Stimulated activated CD8-positive, alpha-beta memory T cell treated with anti-CD3 and anti-CD28 coated beads, Interleukin-7, amount 100 ng/mL, for 1 hour (primary cell): ENCODE data around the gene SEMG1.

Experiments
- DNase-seq, 2 donors: peaks; one replicate each; pipeline ENCODE4 v3.0.0-alpha.2; 2020; ENCODE audit warnings: low read depth in 2 of 2

The SEMG1 gene

DNA sequence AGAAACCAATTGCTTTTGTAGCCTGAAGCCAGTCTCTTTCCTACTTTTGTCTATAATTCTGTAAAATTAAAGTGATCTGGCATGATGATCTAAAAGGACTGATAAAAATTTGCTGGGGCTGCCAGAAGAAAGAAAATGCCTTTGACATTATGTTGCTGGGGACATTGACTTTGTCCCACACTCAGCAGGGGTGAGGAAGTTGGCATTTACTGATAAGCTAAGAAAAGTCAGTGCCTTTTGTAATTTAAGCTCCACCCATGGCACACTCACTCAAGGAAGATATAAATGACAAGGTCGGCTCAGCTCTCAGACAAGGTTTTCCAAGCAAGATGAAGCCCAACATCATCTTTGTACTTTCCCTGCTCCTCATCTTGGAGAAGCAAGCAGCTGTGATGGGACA, at the start of gene SEMG1:
TSS of gene SEMG1 (plus strand) at position 309 of the 400 bp plus-strand sequence. CDS start at position 330, 21 bp downstream.
- DNase-seq = no peak

- no peak for DNase-seq
Observed at GRCh38 chr20:45157962-45158361, 48.9 kb upstream of the SEMG1 start.

- DNase-seq = no peak
Observed at GRCh38 chr20:45163083-45163803, 43.6 kb upstream of the SEMG1 start.

DNA sequence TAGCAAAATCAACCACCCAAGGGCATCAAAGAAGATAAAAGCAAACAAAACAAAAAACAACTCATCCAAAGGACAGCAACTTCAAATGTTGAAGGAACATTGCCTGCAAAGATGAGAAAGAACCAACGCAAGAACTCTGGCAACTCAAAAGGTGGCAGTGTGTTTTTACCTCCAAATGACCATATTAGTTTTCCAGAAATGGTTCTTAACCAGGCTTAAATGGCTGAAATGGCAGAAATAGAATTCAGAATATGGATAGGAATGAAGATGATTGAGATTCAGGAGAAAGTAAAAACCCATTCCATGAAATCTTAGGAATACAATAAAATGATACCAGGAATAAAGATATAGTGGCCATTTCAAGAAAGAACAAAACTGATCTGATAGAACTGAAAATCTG, 41.9 kb upstream of the SEMG1 start:
- no peak for DNase-seq

DNA sequence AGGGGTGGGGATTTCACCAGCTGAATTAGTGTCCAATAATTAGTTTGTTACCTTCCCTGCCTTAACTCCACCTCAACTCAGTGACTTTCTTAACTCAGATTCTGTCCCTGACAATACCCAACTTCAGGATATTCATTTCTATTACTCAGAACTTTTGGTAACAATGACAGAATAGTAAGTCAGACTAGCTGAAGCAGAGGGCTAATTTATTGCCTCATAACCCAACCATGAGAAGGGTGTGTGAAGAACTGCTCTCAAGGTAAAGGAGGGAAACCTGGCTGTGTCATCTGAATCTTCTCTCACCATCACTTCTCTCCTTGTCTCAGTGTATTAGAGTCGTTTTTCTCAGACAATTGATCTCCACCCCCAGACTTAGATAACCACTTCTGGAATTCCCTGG, 33.3 kb upstream of the SEMG1 start:
- DNase-seq = no peak

GRCh38 chr20:45174434-45175364, 32.1 kb upstream of the SEMG1 start, which contains the start of gene PI3:
PI3 (plus strand) TSS chr20:45174902; CDS start chr20:45174923, 21 bp downstream.
- DNase-seq = no peak

DNA sequence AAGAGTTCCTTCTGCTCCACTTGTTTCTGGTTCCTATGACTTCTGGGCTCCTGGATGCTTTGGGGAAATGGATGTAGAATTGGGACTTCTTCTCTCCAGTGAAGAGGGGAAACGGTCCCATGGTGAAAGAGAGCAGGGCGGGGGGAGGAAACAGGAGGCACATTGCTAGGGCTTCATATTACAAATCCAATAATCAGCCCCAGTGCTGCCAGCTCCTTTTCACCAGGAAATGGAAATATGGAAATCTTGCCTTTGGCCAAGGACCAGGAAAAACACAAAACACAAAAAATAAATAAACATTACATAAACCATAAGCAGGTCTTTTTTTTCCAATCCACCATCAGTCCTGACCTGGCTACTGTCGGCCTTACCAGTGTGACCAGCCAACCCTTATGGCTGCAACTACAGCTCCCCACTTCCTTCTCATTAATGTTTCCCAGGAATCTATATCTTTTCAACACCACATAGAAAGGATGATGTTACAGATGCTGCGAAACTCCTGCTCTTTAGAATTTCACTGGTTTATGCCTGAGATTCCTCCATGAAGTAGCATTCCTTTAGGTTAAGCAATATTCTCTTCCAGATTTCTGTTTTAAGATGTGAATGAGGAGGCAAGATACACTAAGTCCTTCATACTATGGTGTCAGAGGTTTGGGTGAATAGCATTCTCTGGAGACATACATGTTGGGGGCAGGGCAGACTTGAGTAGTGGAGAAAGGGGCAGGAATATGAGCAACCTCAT, 30.1 kb upstream of the SEMG1 start:
- no peak for DNase-seq

DNA sequence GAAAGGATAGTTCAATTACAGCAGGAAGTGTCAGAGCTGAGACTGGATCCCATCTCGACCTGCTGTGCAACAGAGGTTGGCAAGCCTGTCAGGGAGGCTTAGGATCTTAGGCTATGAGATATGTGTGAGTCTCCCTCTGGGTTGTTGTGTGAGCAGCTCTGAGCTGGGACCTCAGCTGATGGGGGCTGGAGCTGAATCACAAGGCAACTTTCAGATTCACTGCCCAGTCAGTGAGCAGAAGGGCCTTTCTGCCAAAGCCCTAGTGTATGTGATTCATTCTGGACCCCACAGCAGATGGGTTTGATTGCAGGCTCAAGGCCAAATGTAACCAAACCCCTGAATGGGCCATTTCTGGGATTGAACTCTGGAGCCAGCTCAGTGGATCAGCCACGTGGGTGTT, 27.7 kb upstream of the SEMG1 start:
- no peak for DNase-seq

- DNase-seq = no peak
Observed at GRCh38 chr20:45181639-45182038, 25.2 kb upstream of the SEMG1 start.

- no peak for DNase-seq
Observed at GRCh38 chr20:45183084-45183483, 23.7 kb upstream of the SEMG1 start.

DNA sequence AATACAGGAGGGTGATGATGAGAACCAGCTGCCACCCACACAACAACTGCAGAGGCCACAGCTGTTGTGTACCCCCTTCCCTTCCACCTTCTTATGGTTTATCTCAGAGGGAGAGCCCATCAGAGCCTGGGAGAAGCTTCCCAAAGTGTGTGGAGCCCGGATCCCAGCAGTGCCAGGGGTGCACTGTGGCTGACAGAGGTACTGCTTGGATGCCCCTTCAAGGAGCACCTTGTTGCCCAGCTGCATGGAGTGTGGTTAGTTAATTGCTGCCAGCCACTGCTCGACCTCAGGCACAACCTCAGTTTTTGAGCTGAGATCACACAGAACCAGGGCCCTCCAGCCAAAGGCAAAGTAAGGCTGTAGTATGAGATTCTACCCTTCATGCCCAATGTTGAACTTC, 19.1 kb upstream of the SEMG1 start:
- DNase-seq = no peak

DNA sequence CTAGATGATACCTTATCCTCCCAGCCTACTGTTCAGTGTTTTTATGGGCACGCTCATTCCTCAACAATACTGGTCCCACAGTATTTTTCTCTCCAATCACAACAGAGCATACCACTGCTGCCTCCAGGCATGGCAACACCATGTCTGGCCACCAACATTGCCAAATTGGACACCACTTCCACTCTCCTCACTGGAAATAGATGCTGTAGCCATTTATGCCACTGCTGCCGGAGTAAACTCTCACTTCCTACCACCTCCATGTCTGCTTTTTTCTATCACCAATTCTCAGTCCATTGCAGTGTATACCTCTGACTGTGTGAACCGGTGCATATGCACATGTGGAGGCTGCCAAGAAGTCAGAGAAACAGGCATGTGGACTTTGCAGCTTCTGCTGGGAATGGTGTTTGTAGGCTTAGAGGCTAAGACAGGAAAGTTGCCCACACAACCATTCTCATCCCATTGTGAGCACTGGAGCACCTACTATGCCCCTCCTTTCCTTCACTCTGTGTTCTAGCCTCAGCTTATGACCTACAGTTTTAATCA, 17.7 kb upstream of the SEMG1 start:
- DNase-seq = no peak

DNA sequence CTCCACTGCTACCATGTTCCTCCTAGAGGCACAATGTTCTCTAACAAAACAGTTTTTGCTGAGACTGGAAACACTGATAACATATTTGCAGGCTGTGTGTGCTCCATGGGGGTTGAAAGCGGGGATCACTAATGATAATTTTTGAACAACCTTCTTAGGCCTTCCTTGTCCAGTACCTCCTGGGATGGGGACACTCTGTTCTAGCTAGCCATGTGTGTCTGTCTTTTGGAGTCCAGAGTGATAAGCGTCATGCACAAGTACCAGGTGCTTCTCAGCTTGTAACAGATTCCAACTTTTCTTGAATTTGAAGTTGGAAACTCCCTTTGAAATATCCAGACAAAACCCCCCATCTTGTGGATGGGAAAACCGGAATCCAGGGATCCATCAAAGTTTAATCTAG, 17.0 kb upstream of the SEMG1 start:
- DNase-seq = no peak

- DNase-seq = no peak
Observed at GRCh38 chr20:45191926-45192325, 14.9 kb upstream of the SEMG1 start.

GRCh38 chr20:45193331-45193730, 13.5 kb upstream of the SEMG1 start:
- no peak for DNase-seq

GRCh38 chr20:45209924-45210323, 3.1 kb downstream of the SEMG1 start:
- DNase-seq = no peak

GRCh38 chr20:45211569-45212474, 5.0 kb downstream of the SEMG1 start:
- no peak for DNase-seq

GRCh38 chr20:45212836-45213235, 6.0 kb downstream of the SEMG1 start:
- DNase-seq = no peak

DNA sequence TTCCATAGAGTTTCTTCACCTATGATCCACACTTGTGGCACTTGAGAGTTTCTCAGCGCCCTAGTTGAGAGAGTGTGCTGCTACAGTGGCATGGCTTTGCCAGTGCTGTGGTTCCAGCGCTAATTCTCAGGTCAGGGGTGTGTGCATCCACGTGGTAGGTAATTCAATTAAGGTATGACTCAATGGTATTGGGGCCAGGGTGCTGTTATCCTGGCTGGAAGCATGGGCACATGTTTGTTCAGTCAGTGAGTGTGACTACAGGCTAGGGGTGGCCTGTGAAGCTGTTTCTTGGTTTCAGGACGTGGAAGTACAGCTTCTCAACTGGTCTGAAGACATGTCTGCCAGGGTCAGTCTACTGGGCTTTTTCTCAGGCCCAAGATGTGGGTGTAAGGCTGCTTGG, 11.3 kb downstream of the SEMG1 start:
- DNase-seq = no peak

DNA sequence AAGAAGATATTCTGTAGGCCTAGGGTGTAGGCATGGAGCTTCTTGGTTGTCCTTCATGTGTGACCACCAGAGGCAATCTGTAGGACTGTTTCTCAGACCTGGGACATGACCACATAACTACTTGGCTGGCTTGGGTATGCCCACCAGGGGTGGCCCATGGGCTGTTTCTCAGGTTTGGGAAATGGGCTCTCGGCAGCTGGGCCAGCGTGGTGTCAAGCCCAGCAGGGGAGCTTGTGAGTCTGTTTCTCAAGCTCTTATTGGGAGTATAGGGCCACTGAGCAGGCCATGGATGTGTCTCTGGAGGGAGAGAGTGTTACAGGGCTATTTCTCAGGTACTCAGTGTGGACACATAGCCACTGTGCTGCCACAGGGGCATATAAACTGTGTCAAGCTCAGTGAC, 11.8 kb downstream of the SEMG1 start:
- DNase-seq = no peak

GRCh38 chr20:45221076-45221475, 14.2 kb downstream of the SEMG1 start, which contains the start of gene SEMG2:
SEMG2 (plus strand) TSS chr20:45221373; CDS start chr20:45221390, 17 bp downstream.
- DNase-seq = no peak
